ENCODE results near the gene KCNK10. TPM values are rescaled to one million over a fixed set of nuclear protein-coding genes. Genes with fewer than 3 reads are reported as not detected.

The KCNK10 gene
- total and polyA plus RNA-seq, 2 experiments from 2014 or later, result 1.6 to 1.7 TPM

DNA sequence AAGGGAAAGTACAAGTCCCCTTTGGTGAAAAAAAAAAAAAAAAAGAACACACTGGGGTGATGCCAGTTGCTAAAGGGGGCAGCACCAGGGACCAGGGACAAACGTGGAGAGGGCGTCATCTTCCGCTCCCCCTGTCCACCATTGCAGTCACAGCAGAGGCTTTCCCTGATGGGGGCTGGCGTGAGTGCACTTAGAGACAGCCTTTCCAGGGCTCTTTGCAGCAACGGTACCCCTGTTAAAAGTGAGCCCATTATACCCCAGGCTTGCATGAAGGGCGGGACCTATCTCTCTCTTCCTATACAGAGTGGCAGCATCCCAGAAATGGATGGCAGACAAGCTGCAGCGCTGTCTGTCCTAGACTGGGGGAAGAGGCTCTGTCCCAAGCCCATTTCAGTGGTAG, 155.0 kb downstream of the KCNK10 start:
- Histone ChIP-seq H3K4me3 (no peak overlapping the region), H3K36me3 (replicated peaks; ENCODE audit: insufficient read depth, low read depth) (no peaks in the 10 kb centered on the region), H2AFZ (no peak overlapping the region), H3K27ac (no peak overlapping the region), H3K9me2 (replicated peaks; ENCODE audit: insufficient read depth) (no peaks in the 10 kb centered on the region), H3K79me2 (no peaks in the 10 kb centered on the region), H3K4me2 (no peak overlapping the region), H3K9me3 (ENCODE audit: low read depth) (peaks cover 5% of the 10 kb centered on the region), H3K27me3 (no peaks in the 10 kb centered on the region), H4K20me1 (ENCODE audit: insufficient read depth, poor library complexity, severe bottlenecking) (no peaks in the 10 kb centered on the region), H3K4me1 (ENCODE audit: insufficient read depth) (no peaks in the 10 kb centered on the region)
- WGBS (ENCODE audit: low lambda C conversion rate, missing lambda C conversion rate), result 90% methylated on average over 7 of the region's 7 CpGs
- TF ChIP-seq EZH2 (IDR thresholded peaks at IDR 0.05; ENCODE audit: borderline replicate concordance) (no peak), EZH2phosphoT487 (IDR thresholded peaks at IDR 0.05; ENCODE audit: low read depth, severe bottlenecking, unreplicated experiment) (no peak)
- TF ChIP-seq, protein P1, sequence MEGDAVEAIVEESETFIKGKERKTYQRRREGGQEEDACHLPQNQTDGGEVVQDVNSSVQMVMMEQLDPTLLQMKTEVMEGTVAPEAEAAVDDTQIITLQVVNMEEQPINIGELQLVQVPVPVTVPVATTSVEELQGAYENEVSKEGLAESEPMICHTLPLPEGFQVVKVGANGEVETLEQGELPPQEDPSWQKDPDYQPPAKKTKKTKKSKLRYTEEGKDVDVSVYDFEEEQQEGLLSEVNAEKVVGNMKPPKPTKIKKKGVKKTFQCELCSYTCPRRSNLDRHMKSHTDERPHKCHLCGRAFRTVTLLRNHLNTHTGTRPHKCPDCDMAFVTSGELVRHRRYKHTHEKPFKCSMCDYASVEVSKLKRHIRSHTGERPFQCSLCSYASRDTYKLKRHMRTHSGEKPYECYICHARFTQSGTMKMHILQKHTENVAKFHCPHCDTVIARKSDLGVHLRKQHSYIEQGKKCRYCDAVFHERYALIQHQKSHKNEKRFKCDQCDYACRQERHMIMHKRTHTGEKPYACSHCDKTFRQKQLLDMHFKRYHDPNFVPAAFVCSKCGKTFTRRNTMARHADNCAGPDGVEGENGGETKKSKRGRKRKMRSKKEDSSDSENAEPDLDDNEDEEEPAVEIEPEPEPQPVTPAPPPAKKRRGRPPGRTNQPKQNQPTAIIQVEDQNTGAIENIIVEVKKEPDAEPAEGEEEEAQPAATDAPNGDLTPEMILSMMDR (IDR thresholded peaks at IDR 0.05; ENCODE audit: poor library complexity), result no peak
- no peak for DNase-seq (ENCODE audit: low spot score)

DNA sequence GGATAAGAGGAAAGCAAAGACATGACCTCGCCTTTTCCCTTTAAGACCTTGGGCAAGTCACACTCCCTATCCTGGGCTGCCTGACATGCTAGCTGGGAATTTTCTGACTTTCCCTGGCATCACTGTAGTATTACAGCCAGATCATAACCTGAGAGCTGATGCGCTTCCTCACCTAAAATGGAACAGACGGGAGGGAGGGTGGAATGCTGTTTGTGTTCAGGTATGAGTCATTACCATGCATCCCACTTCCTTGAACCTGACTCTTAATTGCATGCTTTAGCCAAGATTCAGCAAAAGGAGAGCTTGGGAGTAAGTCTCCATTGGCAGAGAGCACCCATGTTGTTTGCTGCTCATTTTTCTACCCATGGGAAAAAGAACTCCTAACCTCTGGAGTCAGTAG, 156.5 kb downstream of the KCNK10 start:
- Histone ChIP-seq H3K27ac (peak overlapping the region; percentile 58), H3K4me2 (no peak overlapping the region)
- peak; percentile 26 for DNase-seq (ENCODE audit: low spot score)

DNA sequence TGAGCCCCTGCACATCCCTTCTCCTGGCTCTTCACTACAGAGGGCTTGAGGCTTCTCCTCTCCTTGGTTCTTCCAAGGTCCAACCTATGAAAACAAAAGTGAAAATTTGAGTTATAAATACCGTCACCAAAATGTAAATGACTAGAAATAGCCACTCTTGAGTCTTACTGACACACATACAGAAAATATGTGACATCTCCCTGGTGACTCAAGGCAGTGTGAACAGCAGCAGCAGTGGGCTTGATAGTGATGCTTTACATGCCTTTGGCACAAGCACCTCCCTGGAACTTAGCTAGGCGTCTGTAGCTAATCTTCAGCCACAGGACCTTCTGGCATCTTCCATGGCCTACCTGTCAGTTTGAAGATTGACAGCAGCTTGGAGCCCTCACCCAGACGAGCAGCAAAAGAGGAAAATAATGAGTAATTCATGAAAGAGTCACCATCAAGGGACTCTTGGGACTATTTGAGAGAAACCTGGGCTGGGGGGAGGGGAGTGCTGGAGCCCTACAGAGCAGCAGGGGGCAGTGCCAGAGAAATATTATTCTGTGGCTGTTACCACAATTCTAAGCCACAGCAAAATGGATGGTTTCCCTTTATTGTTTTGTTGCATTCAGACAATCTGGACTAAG, 158.0 kb downstream of the KCNK10 start:
- Histone ChIP-seq H3K36me3 (replicated peaks; ENCODE audit: insufficient read depth, low read depth) (no peaks in the 10 kb centered on the region), H3K4me1 (ENCODE audit: insufficient read depth) (no peaks in the 10 kb centered on the region), H3K4me3 (no peak overlapping the region), H3K4me2 (no peak overlapping the region), H3K27ac (no peak overlapping the region), H3K9me3 (ENCODE audit: low read depth) (no peaks in the 10 kb centered on the region), H3K27me3 (no peaks in the 10 kb centered on the region), H2AFZ (no peak overlapping the region), H3K9me2 (replicated peaks; ENCODE audit: insufficient read depth) (no peaks in the 10 kb centered on the region), H3K79me2 (no peaks in the 10 kb centered on the region), H4K20me1 (ENCODE audit: insufficient read depth, poor library complexity, severe bottlenecking) (no peaks in the 10 kb centered on the region)
- 77% methylated on average over 3 of the region's 3 CpGs for WGBS (ENCODE audit: low lambda C conversion rate, missing lambda C conversion rate)
- no peak for DNase-seq (ENCODE audit: low spot score)
- TF ChIP-seq EZH2phosphoT487 (IDR thresholded peaks at IDR 0.05; ENCODE audit: low read depth, severe bottlenecking, unreplicated experiment), result no peak
- TF ChIP-seq, protein P1 (IDR thresholded peaks at IDR 0.05; ENCODE audit: poor library complexity), result no peak
- no peak for TF ChIP-seq EZH2 (IDR thresholded peaks at IDR 0.05; ENCODE audit: borderline replicate concordance)

More for the DNA sequence above, 156.5 kb downstream of the KCNK10 start:
- H3K9me3 ChIP-seq (ENCODE audit: low read depth), result peaks cover 5% of the 10 kb centered on the region
- no peaks in the 10 kb centered on the region for H3K79me2 ChIP-seq
- no peaks in the 10 kb centered on the region for H3K9me2 ChIP-seq (replicated peaks; ENCODE audit: insufficient read depth)
- H3K4me3 ChIP-seq, result no peak overlapping the region
- 75% methylated on average over 3 of the region's 3 CpGs for WGBS (ENCODE audit: low lambda C conversion rate, missing lambda C conversion rate)
- no peaks in the 10 kb centered on the region for H4K20me1 ChIP-seq (ENCODE audit: insufficient read depth, poor library complexity, severe bottlenecking)
- H3K36me3 ChIP-seq (replicated peaks; ENCODE audit: insufficient read depth, low read depth), result no peaks in the 10 kb centered on the region
- no peak overlapping the region for H2AFZ ChIP-seq
- TF ChIP-seq, protein P1 (IDR thresholded peaks at IDR 0.05; ENCODE audit: poor library complexity), result no peak
- TF ChIP-seq EZH2 (IDR thresholded peaks at IDR 0.05; ENCODE audit: borderline replicate concordance) (no peak), EZH2phosphoT487 (IDR thresholded peaks at IDR 0.05; ENCODE audit: low read depth, severe bottlenecking, unreplicated experiment) (no peak)
- H3K27me3 ChIP-seq, result no peaks in the 10 kb centered on the region
- no peaks in the 10 kb centered on the region for H3K4me1 ChIP-seq (ENCODE audit: insufficient read depth)
